SK-N-SH (cell line): ENCODE results near the gene ADGRG3. TPM values are rescaled to one million over a fixed set of nuclear protein-coding genes. Genes with fewer than 3 reads are reported as not detected.

Source experiments
- CTCF ChIA-PET: fragments of 300-600, 350-600 bp; formaldehyde crosslinking; extraction: SDS; loops from one replicate; lab custom pipeline; 2021; lab: Yijun Ruan, JAX
- POLR2A ChIA-PET: fragments of 350-600 bp; sonication (Branson Sonifier 250); formaldehyde crosslinking; extraction: SDS; loops from one replicate; lab custom pipeline; 2020; ENCODE audit warnings: antibody characterized with exemption, inconsistent platforms; lab: Yijun Ruan, JAX
- DNase-seq: peaks from one replicate; pipeline ENCODE4 v3.0.0; 2012
- H2AFZ ChIP-seq: fragments of 200-600 bp; sonication (generic); 2 replicates; pipeline ENCODE4 v1.8.1; 2016; ENCODE audit warnings: antibody characterized with exemption, mild to moderate bottlenecking, low read depth
- H3F3A ChIP-seq: fragments of 200-600 bp; sonication (generic); replicated peaks from 2 replicates; pipeline ENCODE3; 2016; ENCODE audit warnings: antibody characterized with exemption, mild to moderate bottlenecking; ENCODE audit not compliant: insufficient read depth
- H3K27ac ChIP-seq, 2 experiments: fragments of 200-500 bp in 1 of 2; fragments of 200-600 bp in 1 of 2; sonication (Bioruptor generic) in 1 of 2; sonication (generic), shearing (Covaris generic) in 1 of 2; 2 replicates each; pipeline versions ENCODE4 v1.5.1 to v1.6.1; 2014 to 2016; ENCODE audit warnings: low read depth in 2 of 2, inconsistent platforms in 1 of 2, low read length in 1 of 2, mild to moderate bottlenecking in 1 of 2, mixed read lengths in 1 of 2
- H3K27me3 ChIP-seq: fragments of 200-600 bp; sonication (generic), shearing (Covaris generic); 2 replicates; pipeline ENCODE4 v1.6.1; 2016; ENCODE audit warnings: mixed run types; ENCODE audit not compliant: insufficient read depth
- H3K36me3 ChIP-seq, 2 experiments: fragments of 200-500 bp in 1 of 2; fragments of 200-600 bp in 1 of 2; sonication (Bioruptor generic) in 1 of 2; sonication (generic) in 1 of 2; replicated peaks in 1 of 2; 2 replicates each; pipeline versions ENCODE3 to v1.5.1; 2014 to 2016; ENCODE audit warnings: low read length in 1 of 2, mild to moderate bottlenecking in 1 of 2; ENCODE audit not compliant: insufficient read depth in 2 of 2, control insufficient read depth in 1 of 2
- H3K4me1 ChIP-seq, 2 experiments: fragments of 200-500 bp in 1 of 2; fragments of 200-600 bp in 1 of 2; sonication (Bioruptor generic) in 1 of 2; sonication (generic), shearing (Covaris generic) in 1 of 2; 2 replicates each; pipeline versions ENCODE4 v1.5.1 to v1.6.1; 2014 to 2016; ENCODE audit warnings: low read depth in 1 of 2, low read length in 1 of 2, mixed run types in 1 of 2; ENCODE audit not compliant: insufficient read depth in 2 of 2, control insufficient read depth in 1 of 2
- H3K4me2 ChIP-seq: fragments of 200-600 bp; sonication (generic), shearing (Covaris generic); 2 replicates; pipeline ENCODE4 v1.6.1; 2017; ENCODE audit warnings: mixed run types
- H3K4me3 ChIP-seq, 2 experiments: fragments of 200-500 bp in 1 of 2; fragments of 200-600 bp in 1 of 2; sonication (Bioruptor generic) in 1 of 2; sonication (generic), shearing (Covaris generic) in 1 of 2; 2 replicates each; pipeline versions ENCODE4 v1.5.1 to v1.8.1; 2014 to 2016; ENCODE audit warnings: low read depth in 2 of 2, inconsistent platforms in 1 of 2, low read length in 1 of 2, mild to moderate bottlenecking in 1 of 2, mixed read lengths in 1 of 2, moderate library complexity in 1 of 2
- H3K79me2 ChIP-seq: fragments of 200-600 bp; sonication (generic); 2 replicates; pipeline ENCODE4 v1.8.1; 2017; ENCODE audit warnings: mild to moderate bottlenecking; ENCODE audit not compliant: insufficient read depth
- H3K9ac ChIP-seq: fragments of 200-600 bp; sonication (generic); 2 replicates; pipeline ENCODE4 v1.6.1; 2017; ENCODE audit warnings: mixed run types
- H3K9me2 ChIP-seq: fragments of 200-600 bp; sonication (generic); 2 replicates; pipeline ENCODE4 v1.6.1; 2017; ENCODE audit warnings: mixed run types
- H3K9me3 ChIP-seq: fragments of 200-600 bp; sonication (generic); 2 replicates; pipeline ENCODE4 v1.6.1; 2017; ENCODE audit warnings: mixed run types, mild to moderate bottlenecking, moderate library complexity
- H4K20me1 ChIP-seq: fragments of 200-600 bp; sonication (generic); 2 replicates; pipeline ENCODE4 v1.6.1; 2017; ENCODE audit warnings: mild to moderate bottlenecking, mixed run types; ENCODE audit not compliant: insufficient read depth
- CHD2 ChIP-seq: fragments of 150-350 bp; IDR thresholded peaks from 2 replicates; pipeline ENCODE4 v1.6.1; 2018; ENCODE audit warnings: low read length; ENCODE audit not compliant: partially characterized antibody
- CTCF ChIP-seq: fragments of 200-600 bp; sonication (generic); IDR thresholded peaks from 2 replicates; pipeline ENCODE4 v1.6.1; 2017; ENCODE audit warnings: antibody characterized with exemption, mild to moderate bottlenecking, moderate library complexity
- ELF1 ChIP-seq: IDR thresholded peaks from 2 replicates; pipeline ENCODE4 v1.4.0; 2012
- EP300 ChIP-seq, 2 experiments: IDR thresholded peaks; 2 replicates each; pipeline versions ENCODE4 v1.4.0 to v1.6.1; 2012; ENCODE audit warnings: borderline replicate concordance in 1 of 2, low read depth in 1 of 2, low read length in 1 of 2
- FOXJ3 ChIP-seq: sonication (generic); formaldehyde crosslinking; IDR thresholded peaks from 2 replicates; pipeline ENCODE4 v1.5.1; 2020; ENCODE audit warnings: mild to moderate bottlenecking, missing genetic modification reagents
- FOXM1 ChIP-seq: IDR thresholded peaks from 2 replicates; pipeline ENCODE4 v1.4.0; 2012; ENCODE audit warnings: low read depth, mild to moderate bottlenecking
- IRF3 ChIP-seq: fragments of 150-350 bp; IDR thresholded peaks from 2 replicates; pipeline ENCODE4 v1.6.1; 2016; ENCODE audit warnings: mild to moderate bottlenecking, low read depth, low read length
- MXI1 ChIP-seq: IDR thresholded peaks from 2 replicates; pipeline ENCODE4 v1.6.1; 2012; ENCODE audit warnings: mild to moderate bottlenecking, low read depth, low read length, improper control_type of control experiment
- POLR2AphosphoS5 ChIP-seq: IDR thresholded peaks from 2 replicates; pipeline ENCODE4 v1.6.1; 2012; ENCODE audit warnings: low read depth, low read length
- RAD21 ChIP-seq: IDR thresholded peaks from 2 replicates; pipeline ENCODE4 v1.6.1; 2012; ENCODE audit warnings: mild to moderate bottlenecking, low read length
- RCOR1 ChIP-seq: fragments of 150-350 bp; IDR thresholded peaks from 2 replicates; pipeline ENCODE4 v1.6.1; 2017; ENCODE audit warnings: antibody characterized with exemption, low read length
- RFX5 ChIP-seq: IDR thresholded peaks from 2 replicates; pipeline ENCODE4 v1.6.1; 2012; ENCODE audit warnings: mild to moderate bottlenecking, improper control_type of control experiment, low read length
- RXRA ChIP-seq: IDR thresholded peaks from 2 replicates; pipeline ENCODE4 v1.4.0; 2012; ENCODE audit warnings: low read depth, mild to moderate bottlenecking, borderline replicate concordance
- SMC3 ChIP-seq: IDR thresholded peaks from 2 replicates; pipeline ENCODE4 v1.6.1; 2012; ENCODE audit warnings: low read depth, low read length, improper control_type of control experiment
- TAF1 ChIP-seq: IDR thresholded peaks from 2 replicates; pipeline ENCODE4 v1.6.1; 2012; ENCODE audit warnings: low read depth, mild to moderate bottlenecking, low read length, moderate library complexity, borderline replicate concordance
- USF2 ChIP-seq: fragments of 150-350 bp; IDR thresholded peaks from 2 replicates; pipeline ENCODE4 v1.6.1; 2017; ENCODE audit warnings: antibody characterized with exemption, low read length, low read depth, borderline replicate concordance
- YY1 ChIP-seq: IDR thresholded peaks from 2 replicates; pipeline ENCODE4 v1.4.0; 2012; ENCODE audit warnings: low read depth, mild to moderate bottlenecking
- ZBTB33 ChIP-seq: IDR thresholded peaks from 2 replicates; pipeline ENCODE4 v1.4.0; 2012; ENCODE audit warnings: low read depth, borderline replicate concordance
- WGBS: methylation state at CpG from one replicate; pipeline ENCODE4 v1.1.6; 2017; ENCODE audit warnings: low lambda C conversion rate; 5-methylcytosine and 5-hydroxymethylcytosine counted together
- polyA plus RNA-seq, 3 experiments: library from polyadenylated mRNA; depleted of rRNA; stranded (reverse); fragments of >200 nt; gene quantifications; 2 replicates each; pipeline ENCODE4 v1.2.3, GENCODE V29; 2012
- TF ChIP-seq, protein P1 (sequence below): IDR thresholded peaks from 2 replicates; pipeline ENCODE4 v1.4.0; 2012; ENCODE audit warnings: low read depth

The ADGRG3 gene
- polyA plus RNA-seq, 1 of the 3 experiments (the other 2 are of a cell fraction): not detected

GRCh38 chr16:57661510-57661909, 6.6 kb upstream of the ADGRG3 start:
- TF ChIP-seq USF2 (no peak), MXI1 (no peak), POLR2AphosphoS5 (no peak), RXRA (no peak)
- H3K79me2 ChIP-seq: no peaks in the 10 kb centered on the region
- no peaks in the 10 kb centered on the region for H4K20me1 ChIP-seq
- H3K27me3 ChIP-seq: no peaks in the 10 kb centered on the region
- no peaks in the 10 kb centered on the region for H3K4me1 ChIP-seq
- H3K27ac ChIP-seq: no peak overlapping the region
- H3K36me3 ChIP-seq: no peaks in the 10 kb centered on the region
- H3K9me3 ChIP-seq: no peaks in the 10 kb centered on the region
- DNase-seq: no peak
- no peak overlapping the region for H3K4me2 ChIP-seq
- H3K9ac ChIP-seq: no peak overlapping the region
- H3F3A ChIP-seq: no peaks in the 10 kb centered on the region
- no peaks in the 10 kb centered on the region for H3K9me2 ChIP-seq
- H2AFZ ChIP-seq: no peak overlapping the region
- POLR2A ChIA-PET: no interaction called here
- H3K4me3 ChIP-seq: no peak overlapping the region
- CTCF ChIA-PET: interaction anchor here (1.0 kb wide), 1 partner anchor 13 kb away, joined by 4 read pairs; no protein-coding TSS in a partner anchor
- WGBS: 67% methylated on average over 6 of the region's 7 CpGs

DNA sequence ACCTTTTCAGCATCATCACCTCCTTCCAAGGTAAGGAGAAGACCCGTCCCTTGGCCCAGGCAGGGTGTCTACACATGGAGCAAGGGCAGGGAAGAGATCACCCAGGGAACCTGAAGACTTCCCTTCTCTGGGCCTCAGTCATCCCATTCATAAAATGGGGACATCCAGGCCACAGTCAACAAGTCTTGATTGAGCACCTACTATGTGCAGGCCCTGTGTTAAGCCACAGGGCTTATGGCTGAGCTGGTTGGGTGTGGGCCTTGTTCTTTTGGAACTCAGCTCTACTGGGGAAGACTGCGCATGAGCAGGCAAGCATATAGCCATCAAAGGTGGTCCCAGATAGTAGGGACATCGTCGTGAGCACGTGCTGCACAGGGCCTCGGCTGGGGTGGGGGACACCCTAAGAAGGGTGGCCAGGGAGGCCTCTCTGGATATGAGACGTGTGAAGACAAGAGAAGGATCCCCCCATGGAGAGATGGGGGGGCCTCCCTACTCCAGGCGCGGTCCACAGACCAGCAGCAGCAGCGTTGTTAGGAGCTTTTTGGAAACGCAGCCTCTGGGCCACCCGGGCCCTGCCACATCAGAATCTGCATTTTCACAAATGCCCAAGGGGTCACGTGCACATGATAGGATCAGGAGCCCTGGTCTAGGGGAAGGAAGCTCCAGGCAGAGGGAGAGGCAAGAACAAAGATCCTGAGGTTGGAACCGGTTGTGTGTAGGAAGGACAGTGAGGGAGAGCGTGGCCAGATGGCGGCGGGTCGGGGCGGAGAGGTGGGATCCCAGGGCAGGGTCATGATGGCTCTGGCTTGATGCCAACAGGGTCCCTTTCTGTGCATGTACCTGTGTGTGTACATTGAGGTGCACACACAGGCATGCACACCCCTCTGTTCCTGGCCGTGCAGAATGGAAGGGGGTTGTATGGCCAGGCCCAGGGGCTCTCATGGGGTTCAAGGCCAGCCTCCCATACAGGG, 5.9 kb upstream of the ADGRG3 start:
- Histone ChIP-seq H3K4me3 (no peak overlapping the region), H3K4me2 (no peak overlapping the region), H3K9me2 (no peaks in the 10 kb centered on the region), H2AFZ (no peak overlapping the region), H4K20me1 (no peaks in the 10 kb centered on the region), H3K9ac (no peak overlapping the region), H3K36me3 (no peaks in the 10 kb centered on the region), H3K79me2 (no peaks in the 10 kb centered on the region), H3K4me1 (peaks cover 0 to under 1% of the 10 kb centered on the region in 2 experiments; a peak in 1 of 4 replicates), H3K27me3 (no peaks in the 10 kb centered on the region), H3K9me3 (no peaks in the 10 kb centered on the region), H3K27ac (no peak overlapping the region), H3F3A (no peaks in the 10 kb centered on the region)
- 85% methylated on average over 18 of the region's 20 CpGs for WGBS
- CTCF ChIA-PET: interaction anchor here (0.7 to 2.8 kb wide), 3 partner anchors 13 to 86 kb away, joined by 3 to 17 read pairs (median 4); no protein-coding TSS in a partner anchor
- TF ChIP-seq, protein P1, sequence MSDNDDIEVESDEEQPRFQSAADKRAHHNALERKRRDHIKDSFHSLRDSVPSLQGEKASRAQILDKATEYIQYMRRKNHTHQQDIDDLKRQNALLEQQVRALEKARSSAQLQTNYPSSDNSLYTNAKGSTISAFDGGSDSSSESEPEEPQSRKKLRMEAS: no peak
- TF ChIP-seq ZBTB33: no peak
- TF ChIP-seq SMC3: no peak
- no peak for TF ChIP-seq EP300 (IDR thresholded peaks at IDR 0.05; ENCODE audit: borderline replicate concordance in 1 of 2, low read depth in 1 of 2, low read length in 1 of 2)
- TF ChIP-seq ELF1: no peak
- TF ChIP-seq RFX5: no peak
- no peak for TF ChIP-seq CTCF
- no peak for TF ChIP-seq YY1
- TF ChIP-seq FOXJ3 (CRISPR knock-in tag): no peak
- TF ChIP-seq IRF3: no peak
- TF ChIP-seq TAF1: no peak
- no peak for TF ChIP-seq RCOR1
- no peak for TF ChIP-seq CHD2
- TF ChIP-seq RAD21: no peak
- TF ChIP-seq MXI1: no peak
- no peak for TF ChIP-seq FOXM1
- POLR2A ChIA-PET: no interaction called here
- no peak for DNase-seq
